LNCaP clone FGC (cell line): ENCODE data around the gene GSPT1.
A peak's percentile ranks its signal among the peaks of the same experiment; 100 is the strongest.

Source experiments
- DNase-seq: peaks from one replicate; pipeline ENCODE4 v3.0.0-alpha.2; 2011; ENCODE audit warnings: low read depth
- H3K4me3 ChIP-seq: 2 replicates; pipeline ENCODE4 v1.5.1; 2011; ENCODE audit warnings: mild to moderate bottlenecking, low read depth, low read length, control low read depth
- TF ChIP-seq, protein P1 (sequence below): IDR thresholded peaks from 2 replicates; pipeline ENCODE4 v1.5.1; 2012; ENCODE audit warnings: mild to moderate bottlenecking; ENCODE audit not compliant: control insufficient read depth, insufficient read depth; ENCODE audit errors: extremely low read depth

GSPT1 gene

DNA sequence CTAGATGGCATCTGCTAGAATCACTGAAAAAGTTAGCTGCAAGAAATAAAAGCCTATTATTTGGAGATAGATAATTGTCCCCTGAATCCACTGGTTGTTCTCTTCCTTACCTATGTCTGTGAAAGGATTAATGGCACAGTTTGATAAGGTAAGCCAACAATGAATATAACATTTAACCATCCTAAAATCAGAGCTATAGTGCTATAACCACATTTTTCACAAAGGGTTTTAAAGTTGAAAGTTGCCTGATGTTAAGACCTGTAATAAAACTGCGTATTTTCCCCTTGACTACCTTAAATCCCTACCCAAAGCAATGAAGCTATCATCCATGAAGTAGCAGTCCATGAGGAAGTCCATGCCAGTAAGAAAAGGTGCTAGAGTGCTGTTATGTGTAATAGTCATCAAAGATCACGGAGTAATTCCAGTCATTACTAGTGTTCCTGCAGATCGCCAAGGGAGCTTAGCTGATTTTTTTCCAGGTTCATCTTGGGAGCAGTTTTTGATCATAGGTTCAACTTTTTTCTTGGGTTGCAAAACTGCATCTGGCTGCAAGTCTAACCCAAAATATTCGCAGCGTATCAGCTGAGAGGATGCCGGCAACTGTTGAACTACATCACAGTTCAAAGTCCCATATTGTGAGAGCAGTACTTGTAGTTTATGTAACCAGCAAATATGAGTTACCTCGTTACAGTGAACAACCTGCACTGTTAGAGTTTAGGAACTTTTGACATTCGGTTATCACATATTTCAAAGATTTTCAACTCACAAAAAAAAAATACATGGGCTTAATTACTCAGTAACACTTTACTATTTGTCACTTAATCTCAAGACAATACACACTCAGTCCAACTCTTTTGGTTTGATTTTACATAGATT is 46.2 kb downstream of the GSPT1 start:
- TF ChIP-seq, protein P1, sequence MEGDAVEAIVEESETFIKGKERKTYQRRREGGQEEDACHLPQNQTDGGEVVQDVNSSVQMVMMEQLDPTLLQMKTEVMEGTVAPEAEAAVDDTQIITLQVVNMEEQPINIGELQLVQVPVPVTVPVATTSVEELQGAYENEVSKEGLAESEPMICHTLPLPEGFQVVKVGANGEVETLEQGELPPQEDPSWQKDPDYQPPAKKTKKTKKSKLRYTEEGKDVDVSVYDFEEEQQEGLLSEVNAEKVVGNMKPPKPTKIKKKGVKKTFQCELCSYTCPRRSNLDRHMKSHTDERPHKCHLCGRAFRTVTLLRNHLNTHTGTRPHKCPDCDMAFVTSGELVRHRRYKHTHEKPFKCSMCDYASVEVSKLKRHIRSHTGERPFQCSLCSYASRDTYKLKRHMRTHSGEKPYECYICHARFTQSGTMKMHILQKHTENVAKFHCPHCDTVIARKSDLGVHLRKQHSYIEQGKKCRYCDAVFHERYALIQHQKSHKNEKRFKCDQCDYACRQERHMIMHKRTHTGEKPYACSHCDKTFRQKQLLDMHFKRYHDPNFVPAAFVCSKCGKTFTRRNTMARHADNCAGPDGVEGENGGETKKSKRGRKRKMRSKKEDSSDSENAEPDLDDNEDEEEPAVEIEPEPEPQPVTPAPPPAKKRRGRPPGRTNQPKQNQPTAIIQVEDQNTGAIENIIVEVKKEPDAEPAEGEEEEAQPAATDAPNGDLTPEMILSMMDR: no peak
- no peak for DNase-seq
- no peak overlapping the region for H3K4me3 ChIP-seq

DNA sequence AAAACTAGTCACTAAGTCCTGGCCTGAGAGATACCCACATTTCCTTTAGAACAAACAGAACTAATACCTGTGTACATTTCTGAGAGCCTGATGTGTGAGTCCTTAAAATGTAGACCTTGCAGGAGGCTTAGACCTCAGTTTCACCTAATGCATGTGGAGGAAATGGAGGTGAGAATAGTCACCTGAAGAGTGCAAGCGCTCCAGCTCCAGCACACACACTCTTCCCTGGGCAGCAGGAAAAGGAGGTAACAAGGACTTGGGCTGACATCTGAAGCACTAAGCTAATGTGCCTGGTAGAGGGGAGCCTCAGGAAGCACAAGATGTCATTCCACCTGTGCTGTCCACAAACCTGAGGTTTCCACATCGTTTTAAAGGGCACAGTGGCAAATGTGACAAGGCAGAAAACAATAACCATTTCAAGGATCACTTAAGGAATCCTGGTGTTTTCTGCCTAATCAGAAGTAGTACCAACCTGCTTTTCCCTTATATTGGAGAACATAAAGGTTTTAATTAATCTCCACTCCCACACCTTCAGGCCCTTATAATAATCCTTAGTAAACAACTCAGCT is 47.3 kb downstream of the GSPT1 start:
- H3K4me3 ChIP-seq: no peak overlapping the region
- TF ChIP-seq, protein P1: no peak
- no peak for DNase-seq

- DNase-seq: no peak
- H3K4me3 ChIP-seq: no peak overlapping the region
- TF ChIP-seq, protein P1: no peak
Observed at GRCh38 chr16:11862489-11862888, 53.3 kb downstream of the GSPT1 start.

DNA sequence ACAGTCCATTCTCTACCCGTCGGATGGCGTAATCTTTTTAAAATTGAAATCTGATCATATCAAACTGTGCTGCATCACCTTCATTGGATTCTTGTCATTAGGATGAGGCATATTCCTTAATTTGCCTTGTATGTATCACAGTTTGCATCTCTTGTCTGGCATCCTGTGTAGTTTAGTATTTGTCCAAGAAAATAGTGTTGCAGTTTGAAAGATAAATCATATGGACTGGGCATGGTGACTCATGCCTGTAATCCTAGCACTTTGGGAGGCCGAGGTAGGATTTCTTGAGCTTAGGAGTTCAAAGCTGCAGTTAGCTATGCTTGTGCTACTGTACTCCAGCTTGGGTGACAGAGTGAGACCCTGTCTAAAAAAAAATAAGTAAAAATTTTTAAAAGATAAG is 58.6 kb downstream of the GSPT1 start:
- TF ChIP-seq, protein P1: no peak
- no peak overlapping the region for H3K4me3 ChIP-seq
- no peak for DNase-seq

DNA sequence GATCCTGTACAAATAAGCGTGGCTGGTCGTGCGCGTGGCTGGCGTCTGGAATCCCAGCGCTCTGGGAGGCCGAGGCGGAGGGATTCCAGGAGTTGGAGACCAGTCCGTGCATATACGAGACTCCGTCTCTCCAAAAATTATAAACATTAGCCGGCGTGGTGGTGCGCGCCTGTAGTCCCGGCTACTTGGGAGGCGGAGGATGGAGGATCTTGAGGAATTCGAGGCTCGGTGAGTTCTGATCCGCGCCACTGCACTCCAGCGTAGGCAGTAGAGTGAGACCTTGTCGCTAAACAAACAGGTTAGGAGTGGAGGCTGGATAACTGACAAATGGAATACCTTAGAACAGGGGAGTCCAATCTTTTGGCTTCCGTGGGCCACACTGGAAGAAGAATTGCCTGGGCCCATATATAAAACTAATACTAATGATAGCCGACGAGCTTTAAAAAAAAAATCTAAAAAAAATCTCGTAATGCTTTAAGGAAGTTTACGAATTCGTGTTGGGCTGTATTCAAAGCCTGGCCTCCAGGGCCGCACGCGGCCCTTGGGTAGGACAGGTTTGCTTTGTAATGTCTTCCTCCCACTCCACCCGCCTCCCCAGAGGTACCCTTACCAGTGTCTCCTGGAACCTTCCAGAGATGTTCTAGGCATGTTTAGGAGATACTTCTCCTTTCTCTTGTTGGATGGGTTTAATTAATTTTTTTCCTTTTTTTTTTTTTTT is 63.5 kb downstream of the GSPT1 start:
- peak overlapping the region; percentile 78 for H3K4me3 ChIP-seq
- TF ChIP-seq, protein P1: no peak
- DNase-seq: no peak

GRCh38 chr16:11851294-11852091 is 64.3 kb downstream of the GSPT1 start, which contains the start of gene RSL1D1:
TSS of gene RSL1D1 (minus strand) at chr16:11851542. CDS start at chr16:11851512, 30 bp downstream.
- H3K4me3 ChIP-seq: peak within 1 kb of the TSS; percentile 78
- TF ChIP-seq, protein P1: no peak
- DNase-seq: peak; percentile 73
